K562 (cell line): ENCODE data around the gene TMTC2. TPM values are rescaled to one million over a fixed set of nuclear protein-coding genes. Genes with fewer than 3 reads are reported as not detected.

ENCODE experiments used
- ATAC-seq: fragments of 200-7000 bp; cut with Tn5 transposase; 3 replicates; pipeline ENCODE4 v1.9.1; 2020; ENCODE audit warnings: moderate library complexity
- BruUV-seq: library from RNA; stranded (reverse); fragments of 400-500 nt; replicated peaks from 2 replicates; lab custom pipeline; 2021; lab: Mats Ljungman, UMichigan
- CTCF ChIA-PET: fragments of 300-600 bp; formaldehyde crosslinking; extraction: SDS; loops from one replicate; lab custom pipeline; 2021; ENCODE audit warnings: low intra/inter-chr PET ratio; lab: Yijun Ruan, JAX
- POLR2A ChIA-PET: fragments of 300-600, 350-650 bp; sonication (Branson Sonifier 250); formaldehyde crosslinking; extraction: SDS; loops from one replicate; lab custom pipeline; 2021; ENCODE audit warnings: antibody characterized with exemption, inconsistent platforms; lab: Yijun Ruan, JAX
- DNase-seq, 4 experiments: peaks; one replicate each; pipeline versions ENCODE4 v3.0.0 to v3.0.0-alpha.2; 2011 to 2018; ENCODE audit warnings: low spot score in 3 of 4, mixed read lengths in 3 of 4; ENCODE audit errors: extremely low read depth in 1 of 4
- FAIRE-seq: peaks from 2 replicates; lab custom pipeline; 2011; peaks lifted over from hg19 to GRCh38; lab: Jason Lieb, UNC
- H2AFZ ChIP-seq: 2 replicates; pipeline ENCODE4 v1.6.0; 2011; ENCODE audit warnings: low read depth, low read length, control low read depth, inconsistent platforms
- H3K27ac ChIP-seq: fragments of 200-600 bp; 3 replicates; pipeline ENCODE4 v1.8.0; 2011; ENCODE audit warnings: low read depth, mild to moderate bottlenecking, control low read depth, inconsistent platforms, low read length, moderate library complexity, mixed read lengths; ENCODE audit errors: extremely low read depth
- H3K27me3 ChIP-seq, 2 experiments: fragments of 300-600 bp in 1 of 2; 2 replicates in 1 of 2; 3 replicates in 1 of 2; pipeline versions ENCODE4 v1.6.0 to v1.8.0; 2011; ENCODE audit warnings: inconsistent platforms in 2 of 2, low read length in 2 of 2, mild to moderate bottlenecking in 1 of 2, mixed read lengths in 1 of 2, moderate library complexity in 1 of 2; ENCODE audit not compliant: control insufficient read depth in 2 of 2, insufficient read depth in 2 of 2
- H3K36me3 ChIP-seq: fragments of 300-600 bp; 3 replicates; pipeline ENCODE4 v1.8.0; 2011; ENCODE audit warnings: mild to moderate bottlenecking, low read length, inconsistent platforms; ENCODE audit not compliant: control insufficient read depth, insufficient read depth
- H3K4me1 ChIP-seq, 2 experiments: fragments of 200-600 bp in 1 of 2; replicated peaks in 1 of 2; 2 replicates in 1 of 2; 3 replicates in 1 of 2; pipeline versions ENCODE4 v1.5.1 to v1.8.0; 2011; ENCODE audit warnings: inconsistent platforms in 2 of 2, low read length in 2 of 2, mild to moderate bottlenecking in 1 of 2, mixed read lengths in 1 of 2, moderate library complexity in 1 of 2; ENCODE audit not compliant: control insufficient read depth in 2 of 2, insufficient read depth in 2 of 2
- H3K4me2 ChIP-seq: 2 replicates; pipeline ENCODE4 v1.6.1; 2011; ENCODE audit warnings: low read length, control low read depth, inconsistent platforms, mixed read lengths; ENCODE audit not compliant: insufficient read depth
- H3K4me3 ChIP-seq: fragments of 200-600 bp; sonication (generic), shearing (Covaris generic); 2 replicates; pipeline ENCODE4 v1.5.1; 2016; ENCODE audit warnings: control low read depth, inconsistent platforms
- H3K79me2 ChIP-seq: fragments of 200-600 bp; 3 replicates; pipeline ENCODE4 v1.8.0; 2011; ENCODE audit warnings: low read length, inconsistent platforms; ENCODE audit not compliant: control insufficient read depth, insufficient read depth
- H3K9ac ChIP-seq, 2 experiments: 2 replicates each; pipeline versions ENCODE4 v1.6.0 to v1.6.1; 2011; ENCODE audit warnings: low read depth in 2 of 2, low read length in 2 of 2, control low read depth in 1 of 2, inconsistent platforms in 1 of 2, mild to moderate bottlenecking in 1 of 2, mixed read lengths in 1 of 2; ENCODE audit not compliant: insufficient read depth in 1 of 2
- H3K9me1 ChIP-seq: one replicate; pipeline ENCODE4 v1.6.0; 2011; ENCODE audit warnings: inconsistent platforms, mild to moderate bottlenecking, low read length, moderate library complexity; ENCODE audit not compliant: control insufficient read depth, insufficient read depth
- H3K9me3 ChIP-seq: replicated peaks from 2 replicates; pipeline ENCODE4 v1.5.1; 2011; ENCODE audit warnings: low read depth, low read length, inconsistent platforms; ENCODE audit not compliant: control insufficient read depth, insufficient read depth
- H4K20me1 ChIP-seq: replicated peaks from 2 replicates; pipeline ENCODE4 v1.6.1; 2011; ENCODE audit warnings: low read length, inconsistent platforms, mixed read lengths; ENCODE audit not compliant: control insufficient read depth, insufficient read depth
- GATAD2B ChIP-seq: fragments of 450-650 bp; IDR thresholded peaks from 2 replicates; pipeline ENCODE4 v1.6.1; 2017; ENCODE audit warnings: mild to moderate bottlenecking, borderline replicate concordance
- HIVEP1 ChIP-seq: fragments of 250-450 bp; sonication (Bioruptor Pico); IDR thresholded peaks from 2 replicates; pipeline ENCODE4 v1.4.0; 2020; ENCODE audit warnings: mild to moderate bottlenecking
- MBD2 ChIP-seq: sonication (generic); IDR thresholded peaks from 2 replicates; pipeline ENCODE4 v1.6.1; 2016; ENCODE audit warnings: low read depth, borderline replicate concordance
- NR2C1 ChIP-seq, 2 experiments: fragments of 450-650 bp; IDR thresholded peaks; 2 replicates each; pipeline ENCODE4 v1.6.1; 2017; ENCODE audit warnings: mild to moderate bottlenecking in 2 of 2, antibody characterized with exemption in 1 of 2, inconsistent platforms in 1 of 2, missing compliant biosample characterization in 1 of 2, missing genetic modification characterization in 1 of 2
- SMAD4 ChIP-seq: fragments of 250-450 bp; sonication (Bioruptor Pico); conservative IDR thresholded peaks from 2 replicates; pipeline ENCODE4 v1.8.0; 2021; ENCODE audit warnings: inconsistent platforms, mild to moderate bottlenecking, moderate library complexity
- TBL1XR1 ChIP-seq, 2 experiments: IDR thresholded peaks; 2 replicates each; pipeline ENCODE4 v1.6.1; 2012; ENCODE audit warnings: improper control_type of control experiment in 2 of 2, low read length in 2 of 2, mild to moderate bottlenecking in 1 of 2
- ZNF12 ChIP-seq: sonication (generic); formaldehyde crosslinking; IDR thresholded peaks from 2 replicates; pipeline ENCODE4 v1.4.0; 2020; ENCODE audit warnings: mild to moderate bottlenecking, missing genetic modification reagents
- ZNF3 ChIP-seq: fragments of 250-450 bp; sonication (Bioruptor Pico); IDR thresholded peaks from 2 replicates; pipeline ENCODE4 v1.5.0; 2021; ENCODE audit warnings: mild to moderate bottlenecking, moderate library complexity
- ZNF311 ChIP-seq: fragments of 250-450 bp; sonication (Bioruptor Pico); IDR thresholded peaks from 2 replicates; pipeline ENCODE4 v1.4.0; 2020; ENCODE audit warnings: mild to moderate bottlenecking, moderate library complexity
- ZNF707 ChIP-seq: fragments of 250-450 bp; sonication (Bioruptor Pico); conservative IDR thresholded peaks from 2 replicates; pipeline ENCODE4 v1.8.0; 2022; ENCODE audit warnings: inconsistent platforms, mild to moderate bottlenecking, moderate library complexity
- in situ Hi-C: fragments of 300-500 bp; cut with MboI; formaldehyde crosslinking; loops from 4 replicates; pipeline ENCODE4 v1.15.0; 2018; ENCODE audit warnings: inconsistent platforms, mixed read lengths
- intact Hi-C: fragments of 100-400 bp; cut with micrococcal nuclease; formaldehyde crosslinking; loops from 2 replicates; pipeline ENCODE4 v1.14.2; 2022
- polyA plus RNA-seq, 8 experiments: library from polyadenylated mRNA; depleted of rRNA in 4 of 8; stranded (reverse) in 5 of 8; unstranded in 3 of 8; fragments of >200 nt; fragmentation: Nextera tagmentation in 2 of 8; fragmentation: Illumina TruSeq in 1 of 8; extraction: Ambion mirVana in 2 of 8; extraction: Trizol in 1 of 8; gene quantifications; 2 replicates each; pipeline versions ENCODE4 v1.2.1 to v1.2.3, GENCODE V29; 2011 to 2014; ENCODE audit warnings: inconsistent platforms in 1 of 8, missing spikeins in 1 of 8
- total RNA-seq, 7 experiments: library from RNA; depleted of rRNA in 6 of 7; stranded (reverse); fragments of >200 nt in 6 of 7; fragmentation: Illumina TruSeq in 2 of 7; extraction: Trizol in 2 of 7; gene quantifications; 2 replicates each; pipeline versions ENCODE4 v1.2.1 to v1.2.3, GENCODE V29; 2011 to 2021; ENCODE audit warnings: low replicate concordance in 1 of 7
- TF ChIP-seq, protein P1 (sequence below): fragments of 450-650 bp; IDR thresholded peaks from 2 replicates; pipeline ENCODE4 v1.6.1; 2016; ENCODE audit warnings: borderline replicate concordance

TMTC2 gene
- total and polyA plus RNA-seq, 9 of the 15 experiments (the other 6 are each of a cell fraction or from before 2014, with no cell fraction given): 0.29 to 1.1 (median 0.55) TPM

DNA sequence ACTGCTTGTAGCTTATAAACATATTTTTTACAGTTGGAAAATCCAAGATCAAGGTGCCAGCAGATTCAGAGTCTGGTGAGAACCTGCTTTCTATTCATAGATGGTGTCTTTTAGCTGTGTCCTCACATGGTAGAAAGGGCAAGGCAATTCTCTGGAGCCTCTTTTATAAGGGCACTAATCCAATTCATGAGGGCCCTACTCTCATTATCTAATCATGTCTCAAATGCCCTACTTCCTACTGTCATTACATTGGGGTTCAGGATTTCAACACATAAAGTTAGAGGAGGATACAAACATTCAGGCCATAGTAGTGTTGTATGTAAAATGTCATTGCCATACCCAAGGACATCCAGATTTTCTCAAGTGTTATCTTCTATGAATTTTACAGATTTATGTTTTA, 496.4 kb downstream of the TMTC2 start:
- no peaks in the 10 kb centered on the region for H3K4me1 ChIP-seq
- in situ Hi-C loops: no loop called here
- FAIRE-seq: no peak
- TF ChIP-seq SMAD4 (CRISPR knock-in tag) (no peak), GATAD2B (no peak), ZNF311 (CRISPR knock-in tag) (no peak), MBD2 (no peak), HIVEP1 (no peak), ZNF707 (CRISPR knock-in tag) (no peak), NR2C1 (IDR thresholded peaks at IDR 0.05) (no peak), NR2C1 (tag; IDR thresholded peaks at IDR 0.05) (no peak), ZNF3 (CRISPR knock-in tag) (no peak), ZNF12 (CRISPR knock-in tag) (no peak), TBL1XR1 (IDR thresholded peaks at IDR 0.05; ENCODE audit: low read length in 2 of 2) (no peak)
- TF ChIP-seq, protein P1, sequence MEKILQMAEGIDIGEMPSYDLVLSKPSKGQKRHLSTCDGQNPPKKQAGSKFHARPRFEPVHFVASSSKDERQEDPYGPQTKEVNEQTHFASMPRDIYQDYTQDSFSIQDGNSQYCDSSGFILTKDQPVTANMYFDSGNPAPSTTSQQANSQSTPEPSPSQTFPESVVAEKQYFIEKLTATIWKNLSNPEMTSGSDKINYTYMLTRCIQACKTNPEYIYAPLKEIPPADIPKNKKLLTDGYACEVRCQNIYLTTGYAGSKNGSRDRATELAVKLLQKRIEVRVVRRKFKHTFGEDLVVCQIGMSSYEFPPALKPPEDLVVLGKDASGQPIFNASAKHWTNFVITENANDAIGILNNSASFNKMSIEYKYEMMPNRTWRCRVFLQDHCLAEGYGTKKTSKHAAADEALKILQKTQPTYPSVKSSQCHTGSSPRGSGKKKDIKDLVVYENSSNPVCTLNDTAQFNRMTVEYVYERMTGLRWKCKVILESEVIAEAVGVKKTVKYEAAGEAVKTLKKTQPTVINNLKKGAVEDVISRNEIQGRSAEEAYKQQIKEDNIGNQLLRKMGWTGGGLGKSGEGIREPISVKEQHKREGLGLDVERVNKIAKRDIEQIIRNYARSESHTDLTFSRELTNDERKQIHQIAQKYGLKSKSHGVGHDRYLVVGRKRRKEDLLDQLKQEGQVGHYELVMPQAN: no peak

More for the DNA sequence above, 496.4 kb downstream of the TMTC2 start:
- no TSS peak for BruUV-seq
- Histone ChIP-seq H4K20me1 (no peaks in the 10 kb centered on the region), H3K79me2 (no peaks in the 10 kb centered on the region), H3K36me3 (no peaks in the 10 kb centered on the region; the same call in 2 of the 3 replicates), H3K9me3 (no peaks in the 10 kb centered on the region), H3K27me3 (no peaks in the 10 kb centered on the region), H3K9me1 (no peaks in the 10 kb centered on the region), H2AFZ (no peak overlapping the region), H3K9ac (no peak overlapping the region), H3K4me3 (no peak overlapping the region), H3K4me2 (no peak overlapping the region), H3K27ac (no peak overlapping the region)
- CTCF ChIA-PET: no interaction called here
- intact Hi-C loops: no loop called here
- DNase-seq: no peak
- ATAC-seq: no peak
- POLR2A ChIA-PET: no interaction called here
